ENCODE results near the gene AQP3.
"Not testable (repeated sequence)": the region's sequence is repeated elsewhere in the genome, so short reads cannot be mapped to it uniquely, and the experiment has no call there.

Gene AQP3

DNA sequence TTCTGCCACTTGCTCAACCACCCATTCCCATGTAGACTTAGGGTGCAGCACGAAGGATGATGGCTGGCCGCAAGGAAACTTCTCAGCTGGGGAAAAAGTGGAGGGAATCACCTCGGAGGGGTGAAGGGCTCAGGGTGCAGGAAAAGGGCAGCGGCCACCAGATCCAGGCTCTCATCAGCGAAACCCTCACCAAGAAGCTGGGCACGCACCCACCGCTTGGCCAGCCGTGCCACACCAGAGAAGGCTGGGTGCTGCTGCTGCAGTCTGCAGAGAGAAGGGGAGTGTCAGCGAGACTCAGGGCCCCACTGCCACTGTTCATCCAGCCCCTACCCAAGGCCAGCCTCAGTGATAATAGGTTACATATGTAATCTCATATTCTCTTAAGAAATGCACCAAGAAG, 17.7 kb upstream of the AQP3 start:
- DNase-seq (ENCODE audit: low read depth) = no peak

DNA sequence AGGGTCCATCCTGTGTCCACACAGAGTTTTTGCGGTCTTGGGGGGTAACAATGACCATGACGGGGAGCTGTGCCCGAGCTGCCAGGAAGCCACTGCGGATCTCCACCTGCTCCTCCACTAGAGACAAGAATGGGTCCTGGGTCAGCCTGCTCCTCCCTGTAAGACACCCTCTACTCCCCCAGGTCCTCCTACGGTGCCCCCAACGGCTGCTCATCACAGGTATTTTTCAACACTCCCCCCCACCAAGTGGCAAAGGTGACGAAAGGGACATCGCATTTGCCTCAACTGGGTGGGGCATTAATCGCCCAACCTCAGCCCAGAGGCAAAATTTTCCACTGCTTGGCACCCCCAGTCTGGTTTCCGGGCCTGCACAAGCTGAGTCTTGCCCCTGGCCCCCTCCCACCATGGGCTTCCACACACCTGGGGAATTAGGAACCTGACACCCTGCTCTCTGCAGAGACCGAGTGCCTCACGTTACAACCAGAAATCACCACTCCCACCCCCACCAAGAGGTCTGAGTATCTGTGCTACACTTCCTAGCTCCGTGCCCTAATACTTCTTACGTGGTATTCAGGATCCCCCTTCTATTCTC, 16.7 kb upstream of the AQP3 start:
- DNase-seq (ENCODE audit: low read depth) = no peak

- DNase-seq (ENCODE audit: low read depth) = no peak
These were observed 15.8 kb upstream of the AQP3 start for GRCh38 chr9:33463151-33463550.

DNA sequence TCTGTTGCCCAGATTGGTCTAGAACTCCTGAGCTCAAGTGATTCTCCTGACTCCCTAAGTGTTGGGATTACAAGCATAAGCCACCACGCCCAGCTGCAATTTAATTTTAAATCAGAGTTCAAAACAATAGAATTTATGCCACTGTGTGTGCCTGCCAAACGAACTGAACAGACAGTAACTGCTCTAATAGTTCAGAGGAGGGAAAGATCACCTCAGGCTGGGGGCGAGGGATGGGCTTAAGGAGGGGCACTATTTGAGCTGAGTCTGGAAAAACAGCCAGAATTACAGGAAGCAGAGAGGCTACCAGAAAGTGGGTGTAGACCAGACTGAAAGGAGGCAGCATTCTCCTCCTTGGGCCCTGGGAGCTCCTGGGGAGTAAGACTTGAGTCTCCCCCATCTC, 14.1 kb upstream of the AQP3 start:
- DNase-seq (ENCODE audit: low read depth) = no peak

DNA sequence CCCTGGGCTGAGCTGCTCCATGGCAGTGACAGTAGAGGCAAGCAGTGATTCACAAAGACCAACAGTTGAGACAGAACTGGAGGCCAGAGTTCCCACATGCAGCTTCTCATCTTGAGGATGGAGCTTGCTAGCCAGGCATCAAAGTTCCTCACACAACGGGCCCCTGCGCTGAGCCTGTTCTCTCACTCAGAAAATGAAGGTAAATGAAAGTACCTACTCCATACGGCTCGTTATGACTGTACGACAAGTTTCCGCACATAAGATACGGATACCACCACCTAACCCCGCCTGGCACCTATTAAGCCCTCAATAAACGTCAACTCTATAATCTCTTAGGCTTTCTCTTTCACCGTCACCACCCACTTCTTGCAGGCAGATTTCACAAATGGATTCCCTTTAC, 13.5 kb upstream of the AQP3 start:
- DNase-seq (ENCODE audit: low read depth) = no peak

- DNase-seq (ENCODE audit: low read depth) = no peak
These were observed 11.7 kb upstream of the AQP3 start for GRCh38 chr9:33459115-33459514.

- DNase-seq (ENCODE audit: low read depth) = no peak
These were observed 11.1 kb upstream of the AQP3 start for GRCh38 chr9:33458444-33458843.

GRCh38 chr9:33455945-33456344, 8.6 kb upstream of the AQP3 start:
- DNase-seq (ENCODE audit: low read depth) = no peak

DNA sequence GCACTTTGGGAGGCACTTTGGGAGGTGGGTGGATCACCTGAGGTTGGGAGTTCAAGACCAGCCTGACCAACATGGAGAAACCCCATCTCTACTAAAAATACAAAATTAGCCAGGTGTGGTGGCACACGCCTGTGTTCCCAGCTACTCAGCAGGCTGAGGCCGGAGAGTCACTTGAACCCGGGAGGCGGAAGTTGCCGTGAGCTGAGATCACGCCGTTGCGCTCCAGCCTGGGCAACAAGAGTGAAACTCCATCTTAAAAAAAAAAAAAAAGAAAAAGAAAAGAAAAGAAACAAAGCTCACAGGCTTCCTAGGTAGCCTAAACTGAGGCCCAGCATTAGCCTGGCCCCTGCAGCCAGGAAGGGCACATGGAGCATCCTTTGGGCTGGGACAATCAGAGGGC, 8.1 kb upstream of the AQP3 start:
- DNase-seq (ENCODE audit: low read depth) = not testable (repeated sequence)

GRCh38 chr9:33454661-33455026, 7.3 kb upstream of the AQP3 start:
- not testable (repeated sequence) for DNase-seq (ENCODE audit: low read depth)

DNA sequence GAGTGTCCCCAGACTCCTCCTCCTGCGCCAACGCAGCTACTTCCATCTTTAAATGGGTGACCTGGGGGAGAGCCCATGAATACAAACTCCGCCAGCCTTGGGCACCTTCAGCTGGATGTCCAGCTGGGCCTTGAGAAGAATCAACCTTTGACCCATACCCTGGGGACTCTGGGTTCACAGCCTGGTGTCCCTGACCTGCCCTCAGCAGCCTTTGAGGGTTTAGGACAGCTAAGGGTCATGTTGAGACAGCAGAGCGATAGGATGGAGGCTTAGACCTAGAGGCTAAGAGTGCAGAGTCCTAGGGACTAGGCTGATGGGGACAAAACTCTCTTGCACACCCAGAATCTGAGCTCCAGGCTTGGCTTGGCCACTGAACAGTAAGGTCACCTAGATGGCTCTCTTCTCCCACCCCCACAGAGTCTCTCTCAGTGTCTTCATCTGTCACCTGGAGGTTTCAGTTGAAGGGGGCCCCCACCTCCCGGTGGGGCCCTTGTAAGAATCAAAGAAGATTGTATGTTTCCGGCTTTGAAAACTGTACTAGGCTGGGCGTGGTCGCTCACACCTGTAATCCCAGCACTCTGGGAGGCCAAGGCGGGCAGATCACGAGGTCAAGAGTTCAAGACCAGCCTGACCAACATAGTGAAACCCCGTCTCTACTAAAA, 6.7 kb upstream of the AQP3 start:
- no peak for DNase-seq (ENCODE audit: low read depth)

- DNase-seq (ENCODE audit: low read depth) = no peak
These were observed 6.0 kb upstream of the AQP3 start for GRCh38 chr9:33453286-33453860.

DNA sequence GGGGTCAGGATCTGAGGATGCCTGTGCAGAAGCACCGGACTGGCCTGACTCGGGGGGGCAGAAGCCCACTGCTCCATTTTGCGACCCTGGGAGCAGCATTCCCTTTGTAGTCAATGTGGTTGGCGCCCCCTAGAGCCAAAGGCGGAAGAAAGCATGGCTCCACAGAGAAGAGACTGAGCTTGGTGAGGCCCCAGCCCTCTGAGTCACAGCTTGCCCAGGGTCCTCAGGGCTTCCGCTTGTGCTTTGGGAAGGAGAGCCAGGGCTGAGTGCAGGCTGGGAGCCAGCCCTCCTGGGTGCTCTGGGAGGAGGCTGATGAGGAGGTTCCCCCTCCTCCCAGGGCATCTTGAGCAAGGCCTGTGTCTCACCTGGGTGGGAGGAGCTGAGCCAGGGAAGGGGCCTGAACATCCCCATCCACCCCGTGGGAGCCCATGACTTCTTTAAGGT, 5.5 kb upstream of the AQP3 start:
- peak; percentile 76 for DNase-seq (ENCODE audit: low read depth)

DNA sequence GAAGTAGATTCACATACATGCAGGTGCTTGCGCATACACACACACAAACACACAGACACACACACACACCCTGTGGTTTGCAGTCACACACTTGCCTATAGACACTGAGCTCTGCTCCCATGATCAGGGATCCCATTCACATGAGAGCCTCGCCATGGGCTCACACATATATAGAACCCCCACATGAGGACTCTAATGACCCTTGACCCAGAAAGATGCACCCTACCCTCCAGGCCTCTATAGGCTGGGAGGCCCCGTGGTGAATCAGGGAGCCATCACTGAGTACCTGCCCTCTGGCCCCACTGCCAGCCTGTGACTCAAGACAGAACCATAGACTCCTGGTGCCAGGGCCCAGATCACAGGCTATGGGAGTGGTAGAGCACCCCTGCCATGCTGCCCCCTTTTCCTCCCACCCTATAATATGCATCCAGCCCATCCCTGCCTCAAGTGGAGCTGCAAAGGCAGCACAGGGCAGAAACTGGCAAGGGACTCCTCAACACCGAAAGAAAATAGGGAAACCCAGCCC, 3.3 kb upstream of the AQP3 start:
- no peak for DNase-seq (ENCODE audit: low read depth)

DNA sequence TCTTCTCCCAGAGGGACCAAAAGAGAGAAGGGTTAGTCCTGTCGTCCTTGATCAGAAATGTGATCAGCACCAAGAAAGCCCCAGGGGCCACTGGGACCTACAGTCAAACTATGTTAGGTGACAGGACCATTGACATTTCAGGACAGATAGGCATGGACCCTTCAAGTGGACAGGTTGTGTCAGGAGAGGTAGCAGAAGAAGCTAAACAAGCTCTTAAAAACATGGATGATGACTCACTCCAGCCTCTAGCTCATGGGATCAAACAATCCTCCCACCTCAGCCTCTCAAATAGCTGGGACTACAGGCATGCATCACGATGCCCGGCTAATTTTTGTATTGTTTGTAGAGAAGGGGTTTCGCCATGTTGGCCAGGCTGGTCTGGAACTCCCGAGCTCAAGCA, 2.3 kb upstream of the AQP3 start:
- no peak for DNase-seq (ENCODE audit: low read depth)

DNA sequence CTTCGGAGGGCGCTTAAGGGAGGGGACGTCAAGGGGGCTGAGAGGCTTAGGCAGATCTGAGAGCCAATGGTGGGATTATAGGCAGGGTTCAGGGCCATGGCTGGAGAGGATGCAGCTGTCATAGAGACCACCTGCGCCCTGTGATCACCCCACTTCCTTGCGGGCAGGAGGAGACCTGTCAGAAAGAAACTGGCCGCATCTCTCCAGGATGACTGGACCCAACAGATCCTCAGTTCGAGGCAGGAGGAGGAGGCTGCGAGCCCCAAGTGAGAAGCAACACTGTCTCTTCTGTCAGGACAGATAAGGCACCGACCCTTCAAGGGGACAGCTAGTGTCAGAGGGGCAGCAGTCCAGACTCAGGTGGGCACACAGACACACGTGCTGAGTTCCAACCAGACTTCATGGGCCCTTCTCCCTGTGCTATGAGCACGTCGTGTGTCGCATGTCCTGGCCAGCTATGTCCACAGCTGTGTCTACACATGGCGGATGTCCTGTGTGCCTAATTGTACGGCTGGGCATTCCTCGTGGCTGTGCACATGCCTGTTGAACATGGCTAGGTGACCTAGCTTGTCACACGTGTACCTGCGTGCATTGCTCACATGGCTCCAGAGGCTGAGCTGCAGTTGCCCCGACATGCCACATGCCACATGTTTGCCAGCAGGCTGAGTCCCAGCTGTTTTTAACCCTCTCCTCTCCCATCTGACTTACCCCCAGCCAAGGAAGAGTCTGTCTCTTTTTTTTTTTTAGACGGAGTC, 583 bp upstream of the AQP3 start:
- DNase-seq (ENCODE audit: low read depth) = no peak

- DNase-seq (ENCODE audit: low read depth) = no peak
These were observed 1.0 kb downstream of the AQP3 start for GRCh38 chr9:33446240-33446945.

DNA sequence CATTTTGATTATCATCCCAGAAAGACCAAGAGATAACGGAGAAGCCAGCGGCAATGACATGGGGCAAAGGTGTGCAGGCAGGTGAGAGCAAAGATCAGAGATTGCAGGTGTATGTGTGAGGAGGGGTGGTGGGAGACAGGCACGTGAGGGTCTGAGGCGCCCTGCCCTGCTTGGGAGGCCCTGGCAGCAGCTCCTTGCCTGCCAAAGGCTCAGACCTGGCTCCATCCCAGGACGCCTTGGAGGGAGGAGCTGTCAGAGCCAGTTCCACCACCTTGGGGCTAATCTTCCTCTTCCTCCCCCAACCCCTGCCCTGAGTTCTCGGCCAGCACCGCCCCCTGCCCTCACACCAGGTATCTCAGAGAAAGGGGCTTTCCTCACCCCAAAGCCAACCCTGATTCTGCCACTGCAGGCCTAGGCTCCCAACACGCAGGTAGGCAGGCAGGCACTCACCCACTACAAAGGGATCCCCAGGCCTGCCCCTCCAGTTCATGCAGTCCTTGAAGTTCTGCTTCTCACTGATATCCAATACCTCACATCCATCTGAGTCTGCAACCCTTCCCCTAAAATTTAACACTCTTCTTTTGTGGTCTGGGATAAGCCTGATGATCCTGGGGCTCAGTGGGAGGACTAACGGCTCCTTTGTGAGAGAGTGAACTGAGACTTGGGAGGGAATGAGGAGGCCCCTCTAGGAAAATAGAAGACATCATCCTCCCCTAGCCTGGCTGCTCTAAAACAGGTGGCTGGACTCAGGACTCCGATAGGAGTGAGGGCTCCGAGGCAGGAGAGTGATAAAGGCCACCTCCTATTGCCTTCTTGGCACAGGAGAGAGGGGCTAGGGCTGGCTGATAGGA, 1.8 kb downstream of the AQP3 start:
- DNase-seq (ENCODE audit: low read depth) = no peak

GRCh38 chr9:33443464-33444154, 3.8 kb downstream of the AQP3 start:
- no peak for DNase-seq (ENCODE audit: low read depth)

DNA sequence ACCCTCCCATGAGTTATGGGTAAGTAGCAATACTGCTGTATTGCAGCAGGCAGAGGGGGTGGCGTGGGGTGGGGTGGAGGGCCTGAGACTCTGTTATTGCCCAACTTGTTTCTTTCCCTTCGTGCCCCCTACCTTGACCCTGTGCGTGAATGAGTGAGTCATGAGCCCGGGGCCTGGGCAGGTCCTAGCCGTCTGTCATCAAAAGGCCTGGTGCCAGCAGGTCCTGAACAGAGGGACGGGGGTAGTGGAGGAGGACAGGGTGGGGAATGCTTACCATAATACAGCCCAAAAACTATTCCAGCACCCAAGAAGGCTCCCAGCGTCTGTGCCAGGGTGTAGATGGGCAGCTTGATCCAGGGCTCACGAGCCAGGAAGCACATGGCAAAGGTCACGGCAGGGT, 4.3 kb downstream of the AQP3 start:
- peak; percentile 22 for DNase-seq (ENCODE audit: low read depth)

GRCh38 chr9:33442125-33442524, 5.3 kb downstream of the AQP3 start:
- DNase-seq (ENCODE audit: low read depth) = no peak

Data from fibroblast of the conjunctiva (primary cell).